ENCODE results near the gene CLCN7. TPM values are rescaled to one million over a fixed set of nuclear protein-coding genes. Genes with fewer than 3 reads are reported as not detected.

The CLCN7 gene
- total RNA-seq, 3 donors from 2014 or later (not counting 1 experiment from before 2014, with no cell fraction given), result 117 to 125 (median 118) TPM

DNA sequence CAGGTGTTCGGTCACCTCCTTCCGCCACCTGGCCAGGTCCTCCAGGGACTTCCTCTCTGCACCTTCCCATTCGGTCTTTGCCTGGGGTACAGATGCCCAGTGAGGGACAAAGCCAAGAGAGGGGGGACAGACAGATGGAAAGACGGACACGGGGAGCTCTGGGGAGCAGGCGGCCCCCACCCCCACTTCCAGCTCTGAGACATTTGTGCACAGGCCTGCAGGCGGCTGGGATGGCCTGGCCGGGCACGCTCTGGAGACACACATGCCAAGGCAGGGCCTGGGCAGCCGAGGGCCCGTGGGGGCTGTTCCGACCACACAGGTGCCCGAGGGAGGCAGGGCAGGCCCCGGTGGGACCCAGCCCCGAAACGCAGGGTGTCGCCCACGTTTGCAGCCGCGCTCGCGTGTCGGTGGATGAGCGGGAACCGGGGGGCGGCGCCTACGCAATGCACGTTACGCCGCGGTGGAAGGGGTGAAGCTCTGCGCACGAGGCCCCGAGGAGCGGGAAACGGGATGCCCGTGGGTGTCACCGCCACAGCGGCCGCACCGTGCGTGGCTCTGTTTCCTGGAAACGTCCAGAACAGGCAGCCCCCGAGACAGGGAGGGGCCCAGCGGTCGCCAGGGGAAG is 38.0 kb downstream of the CLCN7 start:
- Mint-ChIP-seq H3K36me3 (no peaks in the 10 kb centered on the region), H3K4me3 (no peak overlapping the region), H3K27me3 (ENCODE audit: low read depth in 2 of 2) (no peaks in the 10 kb centered on the region), H3K9me3 (no peaks in the 10 kb centered on the region), H3K4me1 (peaks cover 0 to 6% of the 10 kb centered on the region in 2 donors), H3K27ac (no peak overlapping the region)
- TF ChIP-seq, protein P1, sequence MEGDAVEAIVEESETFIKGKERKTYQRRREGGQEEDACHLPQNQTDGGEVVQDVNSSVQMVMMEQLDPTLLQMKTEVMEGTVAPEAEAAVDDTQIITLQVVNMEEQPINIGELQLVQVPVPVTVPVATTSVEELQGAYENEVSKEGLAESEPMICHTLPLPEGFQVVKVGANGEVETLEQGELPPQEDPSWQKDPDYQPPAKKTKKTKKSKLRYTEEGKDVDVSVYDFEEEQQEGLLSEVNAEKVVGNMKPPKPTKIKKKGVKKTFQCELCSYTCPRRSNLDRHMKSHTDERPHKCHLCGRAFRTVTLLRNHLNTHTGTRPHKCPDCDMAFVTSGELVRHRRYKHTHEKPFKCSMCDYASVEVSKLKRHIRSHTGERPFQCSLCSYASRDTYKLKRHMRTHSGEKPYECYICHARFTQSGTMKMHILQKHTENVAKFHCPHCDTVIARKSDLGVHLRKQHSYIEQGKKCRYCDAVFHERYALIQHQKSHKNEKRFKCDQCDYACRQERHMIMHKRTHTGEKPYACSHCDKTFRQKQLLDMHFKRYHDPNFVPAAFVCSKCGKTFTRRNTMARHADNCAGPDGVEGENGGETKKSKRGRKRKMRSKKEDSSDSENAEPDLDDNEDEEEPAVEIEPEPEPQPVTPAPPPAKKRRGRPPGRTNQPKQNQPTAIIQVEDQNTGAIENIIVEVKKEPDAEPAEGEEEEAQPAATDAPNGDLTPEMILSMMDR (IDR thresholded peaks at IDR 0.05), result no peak
- Histone ChIP-seq H3K27ac (ENCODE audit: low read length) (no peak overlapping the region), H3K27me3 (ENCODE audit: control insufficient read depth, insufficient read depth, low read length) (no peaks in the 10 kb centered on the region), H3K9me3 (ENCODE audit: control insufficient read depth, insufficient read depth, low read length) (no peaks in the 10 kb centered on the region), H3K4me3 (ENCODE audit: low read length) (no peak overlapping the region), H3K36me3 (ENCODE audit: control insufficient read depth, insufficient read depth, low read length) (no peaks in the 10 kb centered on the region), H3K4me1 (ENCODE audit: control insufficient read depth, insufficient read depth, low read length) (peaks cover 22% of the 10 kb centered on the region)
- intact Hi-C loops (cut with micrococcal nuclease), result no loop called here
- 94% methylated on average over 47 of the region's 47 CpGs for WGBS (ENCODE audit: insufficient coverage)
- no peak for DNase-seq
- ATAC-seq, result no peak

DNA sequence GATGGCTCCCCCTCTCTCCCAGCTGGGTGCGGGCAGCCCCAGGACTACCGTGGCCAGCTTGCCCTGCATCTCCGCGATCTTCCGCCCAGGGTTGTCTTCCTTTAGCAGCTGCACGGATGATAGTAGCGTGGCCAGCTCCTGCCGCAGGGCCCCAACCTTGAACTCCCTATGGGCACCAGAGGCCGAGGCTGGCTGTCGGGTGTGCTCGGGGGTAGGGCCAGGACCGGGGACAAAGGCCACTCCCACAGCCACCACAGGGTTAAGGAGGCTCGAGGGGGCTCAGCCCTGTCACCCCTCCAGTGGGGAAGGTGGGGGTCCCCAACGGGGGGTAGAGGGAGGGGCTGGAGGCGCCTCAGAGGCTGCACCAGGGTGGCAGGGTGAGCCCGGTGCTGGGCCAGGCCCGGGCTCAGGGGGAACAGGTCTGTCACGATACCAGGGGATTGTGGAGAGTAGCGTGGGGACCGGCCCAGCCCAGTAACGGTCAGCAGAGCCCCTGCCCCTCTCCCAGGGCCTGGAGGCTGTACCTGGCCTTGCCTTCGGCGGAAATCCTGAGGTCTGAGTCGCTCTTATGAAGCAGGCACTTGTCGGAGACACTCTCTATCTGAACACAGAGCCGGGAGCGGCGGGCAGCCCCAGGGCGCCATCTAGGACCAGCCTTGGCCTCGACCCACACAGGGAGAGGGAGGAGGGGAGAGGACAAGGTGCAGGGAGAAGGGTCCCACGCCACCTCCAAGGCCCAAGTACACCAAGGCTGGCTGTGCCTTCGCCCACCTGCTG is 38.7 kb downstream of the CLCN7 start:
- Histone ChIP-seq H3K27ac (ENCODE audit: low read length) (no peak overlapping the region), H3K27me3 (ENCODE audit: control insufficient read depth, insufficient read depth, low read length) (no peaks in the 10 kb centered on the region), H3K9me3 (ENCODE audit: control insufficient read depth, insufficient read depth, low read length) (no peaks in the 10 kb centered on the region), H3K4me3 (ENCODE audit: low read length) (no peak overlapping the region), H3K36me3 (ENCODE audit: control insufficient read depth, insufficient read depth, low read length) (no peaks in the 10 kb centered on the region), H3K4me1 (ENCODE audit: control insufficient read depth, insufficient read depth, low read length) (peaks cover 29% of the 10 kb centered on the region)
- intact Hi-C loops (cut with micrococcal nuclease), result no loop called here
- Mint-ChIP-seq H3K4me1 (peaks cover 0 to 7% of the 10 kb centered on the region in 2 donors), H3K9me3 (no peaks in the 10 kb centered on the region), H3K4me3 (no peak overlapping the region), H3K36me3 (no peaks in the 10 kb centered on the region), H3K27me3 (ENCODE audit: low read depth in 2 of 2) (no peaks in the 10 kb centered on the region), H3K27ac (no peak overlapping the region)
- ATAC-seq, result no peak
- no peak for DNase-seq
- TF ChIP-seq, protein P1 (IDR thresholded peaks at IDR 0.05), result no peak
- WGBS (ENCODE audit: insufficient coverage), result 93% methylated on average over 32 of the region's 32 CpGs

DNA sequence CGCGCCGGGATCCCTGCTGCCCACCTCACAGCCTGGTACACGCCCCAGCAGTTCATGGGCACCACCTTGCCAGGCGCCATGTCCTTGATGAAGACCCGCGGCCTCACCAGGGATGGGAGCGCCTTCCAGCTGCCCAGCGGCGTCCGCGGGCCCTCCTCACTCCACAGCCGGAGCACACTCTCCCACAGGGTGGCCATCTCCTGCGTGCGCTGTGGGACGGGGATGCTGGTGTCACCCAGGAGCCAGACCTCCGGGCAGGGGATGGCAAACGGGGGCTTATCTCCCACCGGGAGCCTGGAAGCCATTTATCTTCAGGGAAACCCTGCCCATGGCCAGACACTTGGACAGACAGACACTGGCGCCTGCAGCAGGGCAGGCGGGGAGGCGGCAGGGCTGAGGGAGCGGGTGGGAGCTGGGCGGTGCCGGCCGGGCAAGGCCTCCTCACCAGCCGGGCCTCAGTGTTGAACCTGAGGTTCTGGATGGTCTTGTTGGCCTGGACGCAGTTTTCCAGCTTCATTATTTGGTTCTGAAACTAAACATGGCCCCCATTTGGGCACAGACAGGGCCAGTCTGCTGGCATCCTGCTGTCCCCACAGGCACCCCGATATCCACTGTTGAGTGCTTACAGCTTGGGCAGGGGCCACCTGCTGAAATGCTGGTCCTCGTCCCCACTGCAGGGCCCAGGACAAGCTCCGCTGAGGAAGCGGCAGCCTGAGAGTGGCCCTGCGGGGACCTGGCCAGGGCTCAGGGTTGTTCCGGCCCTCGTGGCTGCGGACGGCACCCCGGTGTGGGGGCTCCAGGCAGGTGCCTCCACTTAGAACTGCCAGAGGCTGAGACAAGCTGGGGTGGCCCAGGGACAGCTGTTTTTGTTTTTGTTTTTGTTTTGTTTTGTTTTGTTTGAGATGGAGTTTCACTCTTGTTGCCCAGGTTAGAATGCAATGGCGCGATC is 39.9 kb downstream of the CLCN7 start:
- Histone ChIP-seq H3K27me3 (ENCODE audit: control insufficient read depth, insufficient read depth, low read length) (no peaks in the 10 kb centered on the region), H3K27ac (ENCODE audit: low read length) (no peak overlapping the region), H3K4me1 (ENCODE audit: control insufficient read depth, insufficient read depth, low read length) (peaks cover 29% of the 10 kb centered on the region), H3K36me3 (ENCODE audit: control insufficient read depth, insufficient read depth, low read length) (no peaks in the 10 kb centered on the region), H3K9me3 (ENCODE audit: control insufficient read depth, insufficient read depth, low read length) (no peaks in the 10 kb centered on the region), H3K4me3 (ENCODE audit: low read length) (no peak overlapping the region)
- Mint-ChIP-seq H3K27ac (no peak overlapping the region), H3K4me3 (no peak overlapping the region), H3K36me3 (no peaks in the 10 kb centered on the region), H3K4me1 (peaks cover 0 to 7% of the 10 kb centered on the region in 2 donors), H3K27me3 (ENCODE audit: low read depth in 2 of 2) (no peaks in the 10 kb centered on the region), H3K9me3 (no peaks in the 10 kb centered on the region)
- DNase-seq, result no peak
- ATAC-seq, result no peak
- WGBS (ENCODE audit: insufficient coverage), result 95% methylated on average over 40 of the region's 40 CpGs
- intact Hi-C loops (cut with micrococcal nuclease), result no loop called here
- TF ChIP-seq, protein P1 (IDR thresholded peaks at IDR 0.05), result no peak
